Neural cell (in vitro differentiated cells): Measurements from ENCODE around the gene ALDOA. TPM values are rescaled to one million over a fixed set of nuclear protein-coding genes. Genes with fewer than 3 reads are reported as not detected.

Experiments used
- H2AFZ ChIP-seq: fragments of 200-600, 300-800 bp; sonication (generic), shearing (Covaris generic); 2 replicates; pipeline ENCODE4 v1.6.0; 2014; ENCODE audit warnings: low read depth, mild to moderate bottlenecking, antibody characterized with exemption, low read length, moderate library complexity
- H3F3A ChIP-seq: fragments of 200-600 bp; shearing (Covaris generic); 2 replicates; pipeline ENCODE4 v1.6.1; 2016; ENCODE audit warnings: mild to moderate bottlenecking, moderate library complexity, mixed read lengths, antibody characterized with exemption, low read length; ENCODE audit not compliant: insufficient read depth, poor library complexity, severe bottlenecking
- H3K27ac ChIP-seq: fragments of 200-600, 300-800 bp; sonication (generic), shearing (Covaris generic); 2 replicates; pipeline ENCODE4 v1.5.1; 2014; ENCODE audit warnings: mild to moderate bottlenecking, low read length, moderate library complexity
- H3K27me3 ChIP-seq: fragments of 300-800, 200-600 bp; sonication (generic), shearing (Covaris generic); 2 replicates; pipeline ENCODE4 v1.6.0; 2014; ENCODE audit warnings: mild to moderate bottlenecking, low read depth, low read length, moderate library complexity; ENCODE audit not compliant: insufficient read depth
- H3K36me3 ChIP-seq: fragments of 300-800, 200-600 bp; sonication (generic), shearing (Covaris generic); 2 replicates; pipeline ENCODE4 v1.5.1; 2014; ENCODE audit warnings: mild to moderate bottlenecking, antibody characterized with exemption, low read length, moderate library complexity; ENCODE audit not compliant: insufficient read depth
- H3K4me2 ChIP-seq: fragments of 300-800, 200-600 bp; sonication (generic), shearing (Covaris generic); 2 replicates; pipeline ENCODE4 v1.6.0; 2014; ENCODE audit warnings: mild to moderate bottlenecking, low read length
- H3K4me3 ChIP-seq: fragments of 300-800, 200-600 bp; sonication (generic), shearing (Covaris generic); 2 replicates; pipeline ENCODE4 v1.5.1; 2014; ENCODE audit warnings: mild to moderate bottlenecking, low read length, moderate library complexity
- H3K79me2 ChIP-seq: fragments of 200-600 bp; shearing (Covaris generic); replicated peaks from 2 replicates; pipeline ENCODE4 v1.6.0; 2014; ENCODE audit warnings: mild to moderate bottlenecking, low read length, moderate library complexity; ENCODE audit not compliant: insufficient read depth
- H3K9ac ChIP-seq: fragments of 300-800, 200-600 bp; sonication (generic), shearing (Covaris generic); 2 replicates; pipeline ENCODE4 v1.6.1; 2016; ENCODE audit warnings: mild to moderate bottlenecking, low read length, mixed read lengths
- H3K9me2 ChIP-seq: fragments of 200-600 bp; shearing (Covaris generic); 2 replicates; pipeline ENCODE4 v1.6.1; 2016; ENCODE audit warnings: mild to moderate bottlenecking, low read length, mixed read lengths; ENCODE audit not compliant: insufficient read depth
- H3K9me3 ChIP-seq: fragments of 200-600, 300-800 bp; sonication (generic), shearing (Covaris generic); 2 replicates; pipeline ENCODE4 v1.6.1; 2016; ENCODE audit warnings: mild to moderate bottlenecking, mixed run types, low read length, moderate library complexity, mixed read lengths
- H4K20me1 ChIP-seq: fragments of 200-600 bp; shearing (Covaris generic); 2 replicates; pipeline ENCODE4 v1.6.1; 2016; ENCODE audit warnings: mild to moderate bottlenecking, mixed run types; ENCODE audit not compliant: insufficient read depth
- EP300 ChIP-seq: fragments of 450-650 bp; conservative IDR thresholded peaks from 2 replicates; pipeline ENCODE4 v1.6.1; 2014; ENCODE audit warnings: antibody characterized with exemption, mild to moderate bottlenecking, moderate library complexity; ENCODE audit not compliant: poor library complexity, severe bottlenecking
- EZH2 ChIP-seq: fragments of 200-600, 300-800 bp; shearing (Covaris generic), sonication (generic); IDR thresholded peaks from 2 replicates; pipeline ENCODE4 v1.6.1; 2014; ENCODE audit warnings: antibody characterized with exemption, low read length, borderline replicate concordance, mild to moderate bottlenecking; ENCODE audit not compliant: insufficient read depth, poor library complexity, severe bottlenecking
- MXI1 ChIP-seq: fragments of 450-650 bp; conservative IDR thresholded peaks from 2 replicates; pipeline ENCODE4 v1.6.1; 2014; ENCODE audit warnings: antibody characterized with exemption, mild to moderate bottlenecking; ENCODE audit not compliant: poor library complexity, severe bottlenecking
- POLR2AphosphoS5 ChIP-seq: IDR thresholded peaks from 2 replicates; pipeline ENCODE4 v1.6.1; 2012
- RAD21 ChIP-seq: fragments of 450-650 bp; conservative IDR thresholded peaks from 2 replicates; pipeline ENCODE4 v1.6.1; 2014; ENCODE audit warnings: antibody characterized with exemption, mild to moderate bottlenecking, moderate library complexity
- SMC3 ChIP-seq: fragments of 450-650 bp; conservative IDR thresholded peaks from 2 replicates; pipeline ENCODE4 v1.6.1; 2014; ENCODE audit warnings: antibody characterized with exemption, mild to moderate bottlenecking, moderate library complexity; ENCODE audit not compliant: poor library complexity
- TAF1 ChIP-seq: IDR thresholded peaks from 2 replicates; pipeline ENCODE4 v1.6.1; 2012; ENCODE audit warnings: low read depth
- polyA plus RNA-seq: library from polyadenylated mRNA; depleted of rRNA; stranded (reverse); fragments of >200 nt; gene quantifications from 2 replicates; pipeline ENCODE4 v1.2.3, GENCODE V29; 2014
- TF ChIP-seq, protein P1 (sequence below): IDR thresholded peaks from 2 replicates; pipeline ENCODE4 v1.6.1; 2012; ENCODE audit warnings: borderline replicate concordance
- TF ChIP-seq, protein P2 (sequence below): fragments of 450-650 bp; IDR thresholded peaks from 2 replicates; pipeline ENCODE4 v1.5.1; 2014; ENCODE audit warnings: antibody characterized with exemption, mild to moderate bottlenecking, moderate library complexity; ENCODE audit not compliant: poor library complexity, severe bottlenecking

ALDOA gene
- polyA plus RNA-seq, 1 donor from 2014 or later, result 59.3 TPM

DNA sequence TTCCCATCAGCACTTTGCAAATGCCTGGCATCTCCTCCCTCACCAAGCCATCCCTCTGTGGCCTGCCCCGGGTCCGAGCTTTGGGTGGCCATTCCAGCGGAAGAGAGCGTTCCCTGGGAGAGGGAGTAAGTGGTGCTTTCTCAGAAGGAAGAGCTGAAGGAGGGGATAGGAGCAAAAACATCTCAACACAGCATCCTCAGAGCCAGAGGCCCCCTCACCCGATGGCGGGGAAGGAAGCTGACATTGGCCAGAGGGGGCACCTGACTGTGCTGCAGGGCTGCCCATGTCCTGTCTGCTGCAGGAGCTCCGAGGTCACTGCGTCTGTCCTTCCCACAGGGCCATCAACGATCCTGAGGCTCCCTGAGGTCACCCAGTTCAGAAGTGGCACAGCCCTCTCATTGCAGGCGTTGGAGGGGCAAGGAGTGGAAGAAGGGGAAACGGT, 34.1 kb upstream of the ALDOA start:
- H3K9me3 ChIP-seq, result no peaks in the 10 kb centered on the region
- H4K20me1 ChIP-seq, result no peaks in the 10 kb centered on the region
- no peaks in the 10 kb centered on the region for H3K27me3 ChIP-seq
- no peaks in the 10 kb centered on the region for H3F3A ChIP-seq
- H3K79me2 ChIP-seq, result peaks cover 8% of the 10 kb centered on the region
- H3K9me2 ChIP-seq, result no peaks in the 10 kb centered on the region
- H2AFZ ChIP-seq, result peak overlapping the region; percentile 88
- H3K36me3 ChIP-seq, result no peaks in the 10 kb centered on the region
- peak overlapping the region; percentile 59 for H3K27ac ChIP-seq
- TF ChIP-seq EZH2 (no peak), TAF1 (no peak), POLR2AphosphoS5 (no peak), RAD21 (no peak), EP300 (no peak), SMC3 (no peak), MXI1 (no peak)
- TF ChIP-seq, protein P1, sequence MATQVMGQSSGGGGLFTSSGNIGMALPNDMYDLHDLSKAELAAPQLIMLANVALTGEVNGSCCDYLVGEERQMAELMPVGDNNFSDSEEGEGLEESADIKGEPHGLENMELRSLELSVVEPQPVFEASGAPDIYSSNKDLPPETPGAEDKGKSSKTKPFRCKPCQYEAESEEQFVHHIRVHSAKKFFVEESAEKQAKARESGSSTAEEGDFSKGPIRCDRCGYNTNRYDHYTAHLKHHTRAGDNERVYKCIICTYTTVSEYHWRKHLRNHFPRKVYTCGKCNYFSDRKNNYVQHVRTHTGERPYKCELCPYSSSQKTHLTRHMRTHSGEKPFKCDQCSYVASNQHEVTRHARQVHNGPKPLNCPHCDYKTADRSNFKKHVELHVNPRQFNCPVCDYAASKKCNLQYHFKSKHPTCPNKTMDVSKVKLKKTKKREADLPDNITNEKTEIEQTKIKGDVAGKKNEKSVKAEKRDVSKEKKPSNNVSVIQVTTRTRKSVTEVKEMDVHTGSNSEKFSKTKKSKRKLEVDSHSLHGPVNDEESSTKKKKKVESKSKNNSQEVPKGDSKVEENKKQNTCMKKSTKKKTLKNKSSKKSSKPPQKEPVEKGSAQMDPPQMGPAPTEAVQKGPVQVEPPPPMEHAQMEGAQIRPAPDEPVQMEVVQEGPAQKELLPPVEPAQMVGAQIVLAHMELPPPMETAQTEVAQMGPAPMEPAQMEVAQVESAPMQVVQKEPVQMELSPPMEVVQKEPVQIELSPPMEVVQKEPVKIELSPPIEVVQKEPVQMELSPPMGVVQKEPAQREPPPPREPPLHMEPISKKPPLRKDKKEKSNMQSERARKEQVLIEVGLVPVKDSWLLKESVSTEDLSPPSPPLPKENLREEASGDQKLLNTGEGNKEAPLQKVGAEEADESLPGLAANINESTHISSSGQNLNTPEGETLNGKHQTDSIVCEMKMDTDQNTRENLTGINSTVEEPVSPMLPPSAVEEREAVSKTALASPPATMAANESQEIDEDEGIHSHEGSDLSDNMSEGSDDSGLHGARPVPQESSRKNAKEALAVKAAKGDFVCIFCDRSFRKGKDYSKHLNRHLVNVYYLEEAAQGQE, result no peak
- TF ChIP-seq, protein P2, sequence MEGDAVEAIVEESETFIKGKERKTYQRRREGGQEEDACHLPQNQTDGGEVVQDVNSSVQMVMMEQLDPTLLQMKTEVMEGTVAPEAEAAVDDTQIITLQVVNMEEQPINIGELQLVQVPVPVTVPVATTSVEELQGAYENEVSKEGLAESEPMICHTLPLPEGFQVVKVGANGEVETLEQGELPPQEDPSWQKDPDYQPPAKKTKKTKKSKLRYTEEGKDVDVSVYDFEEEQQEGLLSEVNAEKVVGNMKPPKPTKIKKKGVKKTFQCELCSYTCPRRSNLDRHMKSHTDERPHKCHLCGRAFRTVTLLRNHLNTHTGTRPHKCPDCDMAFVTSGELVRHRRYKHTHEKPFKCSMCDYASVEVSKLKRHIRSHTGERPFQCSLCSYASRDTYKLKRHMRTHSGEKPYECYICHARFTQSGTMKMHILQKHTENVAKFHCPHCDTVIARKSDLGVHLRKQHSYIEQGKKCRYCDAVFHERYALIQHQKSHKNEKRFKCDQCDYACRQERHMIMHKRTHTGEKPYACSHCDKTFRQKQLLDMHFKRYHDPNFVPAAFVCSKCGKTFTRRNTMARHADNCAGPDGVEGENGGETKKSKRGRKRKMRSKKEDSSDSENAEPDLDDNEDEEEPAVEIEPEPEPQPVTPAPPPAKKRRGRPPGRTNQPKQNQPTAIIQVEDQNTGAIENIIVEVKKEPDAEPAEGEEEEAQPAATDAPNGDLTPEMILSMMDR, result no peak
- peak overlapping the region; percentile 100 for H3K4me2 ChIP-seq
- peak overlapping the region; percentile 92 for H3K9ac ChIP-seq
- H3K4me3 ChIP-seq, result peak overlapping the region; percentile 92

DNA sequence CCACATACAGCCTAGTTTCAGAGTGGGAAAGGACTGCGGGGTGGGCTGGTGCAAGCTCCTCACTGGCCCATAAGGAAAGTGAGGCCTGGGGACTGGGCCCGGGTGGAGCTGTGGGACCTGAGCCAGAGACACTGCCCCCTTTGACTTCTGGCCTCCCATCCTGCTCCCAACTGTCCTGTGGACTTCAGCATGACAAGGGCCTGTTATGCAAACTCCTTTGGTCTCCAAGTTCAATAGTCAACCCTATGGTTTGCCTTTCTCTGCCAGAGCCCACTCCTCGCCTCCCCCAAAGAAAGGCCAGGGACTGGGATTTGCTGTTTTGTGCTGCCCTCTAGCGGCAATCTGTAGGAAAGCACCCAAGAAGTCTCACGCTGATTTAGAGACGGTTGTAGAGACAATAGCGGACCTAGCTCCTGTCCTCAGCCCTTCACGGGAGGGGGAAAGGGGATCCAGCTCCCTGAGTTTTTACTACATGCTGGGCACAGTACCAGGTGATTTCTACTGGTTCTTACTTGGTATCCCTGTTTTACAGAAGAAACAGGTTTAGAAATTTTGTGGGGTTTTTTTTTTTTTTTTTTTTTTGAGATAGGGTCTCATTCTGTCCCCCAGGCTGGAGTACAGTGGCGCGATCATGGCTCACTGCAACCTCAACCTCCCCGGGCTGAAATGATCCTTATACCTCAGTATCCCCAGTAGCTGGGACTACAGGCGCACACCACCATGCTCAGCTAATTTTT, 33.3 kb upstream of the ALDOA start:
- Histone ChIP-seq H3K27me3 (no peaks in the 10 kb centered on the region), H3K9ac (peak overlapping the region; percentile 92), H2AFZ (no peak overlapping the region), H3K4me3 (peak overlapping the region; percentile 92), H3K4me2 (peak overlapping the region; percentile 100), H3K9me2 (no peaks in the 10 kb centered on the region), H3K36me3 (no peaks in the 10 kb centered on the region), H3K79me2 (peaks cover 8% of the 10 kb centered on the region), H3K9me3 (no peaks in the 10 kb centered on the region), H4K20me1 (no peaks in the 10 kb centered on the region), H3F3A (no peaks in the 10 kb centered on the region), H3K27ac (peak overlapping the region; percentile 59)
- TF ChIP-seq MXI1 (peak; percentile 35), RAD21 (peak; percentile 96), POLR2AphosphoS5 (no peak), SMC3 (peak; percentile 85)
- TF ChIP-seq, protein P2, result peak; percentile 95
- TF ChIP-seq, protein P1, result no peak
